GM21423 (cell line): ENCODE results near the gene RSBN1.
"Not testable (repeated sequence)": the region's sequence is repeated elsewhere in the genome, so short reads cannot be mapped to it uniquely, and the experiment has no call there.

Experiments used
- ATAC-seq: cut with Tn5 transposase; IDR thresholded peaks from one replicate; pipeline ENCODE4 v1.9.1; 2021; ENCODE audit warnings: mild to moderate bottlenecking, moderate library complexity; ENCODE audit not compliant: unreplicated experiment

Gene RSBN1

DNA sequence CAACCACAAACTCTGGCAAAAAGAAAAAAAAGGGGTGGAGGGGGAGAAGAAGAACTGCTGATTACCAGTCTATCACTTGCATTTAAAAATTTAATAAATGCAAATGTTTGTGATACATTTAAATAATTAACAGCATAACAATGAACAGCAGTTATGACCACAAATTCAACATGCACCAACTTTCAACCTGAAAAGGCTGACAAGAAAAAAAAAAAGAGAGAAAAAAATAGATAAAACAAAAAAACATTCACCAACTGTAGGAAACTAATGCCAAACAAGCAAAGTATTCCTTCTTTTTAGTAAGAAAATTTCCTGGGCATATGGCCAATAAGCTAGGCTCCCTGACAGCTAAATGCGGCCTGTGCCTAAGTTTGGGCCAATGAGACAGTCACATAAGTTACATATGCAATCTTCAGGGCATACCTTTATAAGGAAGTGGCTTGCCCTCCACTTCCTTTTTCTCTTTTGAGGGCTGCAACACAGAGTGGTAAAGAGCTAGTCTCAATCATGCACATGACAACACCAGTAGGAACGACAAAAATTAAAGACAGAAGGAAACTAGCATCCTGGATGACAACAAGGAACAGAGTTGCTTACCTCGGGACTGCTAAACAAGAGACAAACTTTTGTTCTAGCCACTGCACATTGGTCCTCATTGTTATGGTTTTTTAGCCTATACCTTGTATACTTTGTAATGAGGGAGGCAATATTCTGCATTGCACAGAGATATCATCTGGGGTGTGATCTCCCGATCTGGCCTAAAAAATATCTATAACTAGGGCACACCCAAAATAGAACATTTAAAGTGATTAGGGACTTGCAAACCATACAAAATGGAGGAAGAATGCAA, 28.8 kb downstream of the RSBN1 start:
- peak; percentile 86 for ATAC-seq

DNA sequence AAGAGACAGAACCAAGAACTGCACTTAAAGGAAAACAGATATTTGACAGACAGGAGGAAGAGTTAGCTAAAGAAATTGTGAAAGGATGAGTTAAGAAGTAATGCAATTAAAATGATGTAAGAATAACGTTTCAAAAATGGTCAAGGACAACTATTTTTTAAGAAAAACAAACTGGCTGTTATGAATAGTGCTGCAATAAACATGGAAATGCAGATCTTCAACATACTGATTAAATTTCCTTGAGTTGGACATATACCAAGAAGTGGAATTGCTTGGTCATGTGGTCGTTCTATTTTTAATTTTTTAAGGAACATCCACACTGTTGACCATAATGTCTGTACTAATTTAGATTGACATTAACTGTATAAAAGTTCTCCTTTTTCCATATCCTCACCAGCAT, 29.9 kb downstream of the RSBN1 start:
- no peak for ATAC-seq

DNA sequence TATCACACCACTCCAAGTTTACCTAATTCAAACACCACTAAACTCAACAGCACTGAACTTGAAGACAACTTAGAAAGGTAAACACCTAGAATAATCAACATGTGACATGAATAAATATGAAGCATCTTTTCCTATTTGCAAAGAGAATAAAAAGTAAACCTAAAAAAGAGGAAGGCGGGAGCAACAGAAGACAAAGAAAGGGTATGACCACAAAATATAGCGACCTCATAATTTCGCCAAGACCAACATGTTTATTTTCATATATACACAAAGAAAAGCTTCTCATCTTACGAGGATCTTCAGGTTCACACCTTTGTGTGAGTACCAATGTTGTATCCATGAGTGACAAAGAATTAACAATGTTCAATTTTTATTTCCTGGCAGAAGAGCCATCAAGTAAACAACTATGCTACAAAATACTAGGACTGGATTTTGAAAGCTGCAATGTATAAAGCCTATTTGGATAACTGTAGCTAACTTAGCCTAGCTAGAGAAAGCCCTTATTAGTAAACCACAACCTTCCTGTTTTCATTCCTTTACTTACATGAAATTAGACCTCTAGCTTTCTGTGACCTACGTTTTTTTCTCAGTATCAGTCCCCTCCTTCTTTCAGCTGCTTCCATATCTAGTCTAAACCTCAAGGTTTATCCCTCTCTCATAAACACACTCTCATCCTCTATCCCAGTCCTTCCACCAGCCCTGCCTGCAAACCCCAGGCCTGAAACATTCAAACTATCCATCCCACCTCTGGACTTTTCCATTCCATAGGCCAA, 31.7 kb downstream of the RSBN1 start:
- no peak for ATAC-seq

DNA sequence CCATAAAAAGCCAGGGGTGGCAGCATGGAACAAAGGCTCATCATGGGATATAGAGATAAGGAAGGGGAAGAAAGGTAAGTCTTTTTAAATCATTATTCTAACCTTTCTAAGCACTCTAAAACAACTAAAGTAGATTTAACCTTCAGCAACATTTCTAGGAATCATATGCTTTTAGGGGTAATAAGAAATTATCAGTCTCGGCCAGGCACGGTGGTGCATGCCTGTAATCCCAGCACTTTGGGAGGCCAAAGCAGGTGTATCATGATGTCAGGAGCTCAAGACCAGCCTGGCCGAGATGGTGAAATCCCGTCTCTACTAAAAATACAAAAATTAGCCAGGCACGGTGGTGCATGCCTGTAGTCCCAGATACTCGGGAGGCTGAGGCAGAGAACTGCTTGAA, 32.7 kb downstream of the RSBN1 start:
- ATAC-seq: no peak

DNA sequence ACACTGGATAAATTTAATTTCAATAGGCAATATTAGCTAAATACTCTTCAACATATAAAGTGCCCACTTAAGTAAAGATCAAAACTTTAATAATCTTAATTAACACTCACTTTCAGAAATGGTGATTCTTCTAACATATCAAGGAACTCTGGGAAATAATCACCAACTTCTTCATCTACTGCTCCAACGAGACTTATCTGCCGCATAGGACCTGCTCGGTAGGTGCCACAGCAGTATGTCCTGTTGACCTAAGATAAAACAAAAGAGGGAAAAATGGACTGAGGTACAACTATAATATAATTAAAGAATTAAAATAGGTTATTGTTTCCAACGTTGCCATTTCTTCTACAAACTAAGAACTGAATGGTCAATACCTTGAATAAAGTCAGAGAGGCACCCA, 34.7 kb downstream of the RSBN1 start:
- no peak for ATAC-seq

DNA sequence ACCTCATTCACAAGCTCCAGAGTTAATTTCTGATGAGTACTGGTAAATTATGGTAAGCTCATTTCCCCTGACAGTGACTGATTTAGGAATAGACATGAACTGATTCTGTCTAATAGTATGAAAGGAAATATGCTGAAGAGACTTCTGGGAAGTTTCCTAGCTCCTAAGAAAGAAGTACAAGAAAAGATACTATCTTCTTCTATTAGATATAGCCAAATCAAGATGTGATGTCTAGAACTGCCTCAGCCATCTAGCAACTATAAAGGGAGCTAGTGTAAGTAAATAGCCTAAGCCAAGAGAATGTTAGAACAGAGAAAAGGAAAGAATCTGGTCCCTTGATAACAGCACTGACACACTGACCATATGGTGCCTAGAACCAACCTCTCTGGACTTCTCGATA, 42.2 kb downstream of the RSBN1 start:
- ATAC-seq: no peak

DNA sequence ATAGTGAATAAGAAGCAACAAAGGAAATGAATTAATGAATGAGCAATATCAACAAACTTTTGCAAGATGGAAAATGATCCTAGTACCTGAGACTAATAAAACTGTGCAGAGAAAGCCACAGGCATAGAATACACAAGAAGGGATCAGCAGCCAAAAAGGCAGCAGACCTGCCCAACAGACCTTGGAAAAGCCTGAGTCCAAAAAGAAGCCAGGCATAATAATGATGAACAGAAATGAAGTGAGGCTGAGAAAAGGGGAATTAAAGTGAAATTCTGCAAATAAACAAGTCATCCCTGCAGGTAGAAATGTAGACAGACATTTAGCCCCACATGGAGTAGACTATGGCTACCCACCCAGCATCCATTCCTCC, 42.7 kb downstream of the RSBN1 start:
- no peak for ATAC-seq

DNA sequence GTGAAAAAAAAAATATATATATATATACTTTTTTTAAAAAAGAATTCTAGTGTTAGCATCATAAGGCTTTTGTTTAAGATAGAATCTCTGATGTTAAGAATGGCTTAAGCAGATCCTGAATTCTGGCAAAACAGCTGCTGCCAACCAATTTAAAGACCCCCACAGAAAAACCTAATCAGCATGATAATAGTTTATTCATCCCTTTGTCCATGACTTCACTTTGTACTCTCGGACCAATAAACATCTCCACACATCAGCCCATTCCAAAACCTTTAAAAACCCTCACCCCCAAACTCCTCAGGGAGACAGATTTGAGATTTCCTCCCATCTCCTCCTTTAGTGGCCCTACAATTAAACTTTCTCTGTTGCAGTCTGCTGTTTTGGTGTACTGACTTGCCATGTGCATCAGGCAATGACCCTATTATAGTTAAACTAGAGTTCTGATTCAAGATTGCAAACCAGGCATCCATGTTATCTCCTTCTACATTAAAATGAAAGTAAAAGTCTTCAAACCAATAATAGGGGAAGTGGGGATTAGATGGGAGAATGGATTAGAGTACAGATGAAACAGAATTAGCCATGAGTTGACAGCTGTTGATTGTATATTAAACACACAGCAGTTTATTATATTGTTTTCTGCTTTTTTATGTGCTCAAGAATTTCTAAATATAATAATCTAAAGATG, 43.2 kb downstream of the RSBN1 start:
- ATAC-seq: no peak

DNA sequence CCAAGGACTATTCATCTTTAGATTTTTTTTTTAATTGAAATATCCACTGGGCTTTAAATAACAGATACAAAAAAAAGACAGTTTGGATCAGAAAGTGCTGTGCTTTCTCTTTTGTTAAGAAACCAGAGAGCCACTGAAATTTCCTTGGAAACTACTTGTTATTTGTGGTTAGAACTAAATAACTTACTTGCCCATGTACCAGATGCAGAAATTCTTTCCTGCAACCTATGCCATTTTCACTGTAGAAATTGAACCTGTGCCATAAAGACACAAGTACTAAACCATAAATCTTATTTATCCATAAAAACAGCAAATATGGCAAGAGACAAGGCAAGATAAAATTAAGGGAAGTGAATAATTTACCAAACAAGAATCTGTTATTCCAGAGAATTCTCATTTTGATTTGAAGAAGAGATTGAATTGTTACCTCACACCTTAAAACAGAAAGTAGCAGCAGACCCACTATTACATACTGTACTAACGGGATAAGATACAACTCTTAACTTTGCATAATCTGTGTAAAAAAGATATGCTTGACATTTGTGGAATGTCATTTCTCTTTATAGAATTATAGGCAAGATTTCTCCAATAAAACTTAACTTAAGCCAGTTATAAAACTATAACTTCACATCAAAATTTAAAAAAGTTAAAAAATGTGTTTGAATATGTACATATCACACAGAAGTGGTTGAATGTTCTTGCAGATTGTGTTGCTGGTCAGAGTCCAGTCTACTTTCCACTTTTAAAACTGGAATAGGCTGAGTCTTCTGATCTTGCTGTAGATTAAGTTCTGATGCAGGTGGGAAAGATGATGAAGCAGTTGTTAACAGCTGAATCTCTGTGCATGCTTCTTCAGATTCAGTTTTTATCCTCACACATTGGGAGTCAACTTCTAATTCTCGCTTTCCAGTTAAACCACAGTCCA, 46.7 kb downstream of the RSBN1 start:
- ATAC-seq: no peak

DNA sequence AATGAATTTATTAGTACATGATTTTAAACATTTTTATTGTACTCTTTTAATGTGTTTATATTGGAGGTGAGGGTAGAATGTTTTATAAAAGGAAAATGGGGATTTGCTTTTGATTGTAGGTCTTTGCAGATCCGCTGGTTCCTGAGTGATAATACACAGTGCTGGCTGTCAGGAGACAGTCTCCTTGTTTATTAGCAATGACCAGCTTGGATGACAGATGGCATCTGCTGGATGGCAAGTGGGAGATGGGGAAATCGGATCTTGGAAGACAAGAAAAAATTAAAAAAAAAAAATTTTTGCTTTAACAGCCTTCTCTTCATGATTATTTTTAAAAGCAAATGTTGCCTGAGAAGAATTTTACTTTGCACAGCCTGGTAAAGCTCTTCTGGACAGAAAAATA, 48.6 kb downstream of the RSBN1 start:
- no peak for ATAC-seq

DNA sequence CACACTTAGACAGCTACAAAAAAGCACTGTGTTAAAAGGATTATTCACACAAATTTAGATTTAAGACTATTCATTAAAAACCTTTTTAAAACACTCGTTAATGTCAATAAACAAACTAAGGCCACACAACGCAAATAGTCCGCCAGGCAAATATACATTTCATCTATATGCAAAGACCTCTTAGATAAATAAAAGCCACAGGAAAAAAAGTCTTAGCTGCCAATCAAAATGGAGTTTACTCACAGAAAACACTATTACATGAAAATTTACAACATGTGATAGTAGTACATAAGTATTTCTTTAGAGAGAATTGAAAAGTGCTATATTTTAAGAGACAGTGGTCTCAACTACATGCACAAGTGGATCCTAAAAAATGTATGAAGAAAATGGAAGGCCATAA, 50.3 kb downstream of the RSBN1 start:
- no peak for ATAC-seq

DNA sequence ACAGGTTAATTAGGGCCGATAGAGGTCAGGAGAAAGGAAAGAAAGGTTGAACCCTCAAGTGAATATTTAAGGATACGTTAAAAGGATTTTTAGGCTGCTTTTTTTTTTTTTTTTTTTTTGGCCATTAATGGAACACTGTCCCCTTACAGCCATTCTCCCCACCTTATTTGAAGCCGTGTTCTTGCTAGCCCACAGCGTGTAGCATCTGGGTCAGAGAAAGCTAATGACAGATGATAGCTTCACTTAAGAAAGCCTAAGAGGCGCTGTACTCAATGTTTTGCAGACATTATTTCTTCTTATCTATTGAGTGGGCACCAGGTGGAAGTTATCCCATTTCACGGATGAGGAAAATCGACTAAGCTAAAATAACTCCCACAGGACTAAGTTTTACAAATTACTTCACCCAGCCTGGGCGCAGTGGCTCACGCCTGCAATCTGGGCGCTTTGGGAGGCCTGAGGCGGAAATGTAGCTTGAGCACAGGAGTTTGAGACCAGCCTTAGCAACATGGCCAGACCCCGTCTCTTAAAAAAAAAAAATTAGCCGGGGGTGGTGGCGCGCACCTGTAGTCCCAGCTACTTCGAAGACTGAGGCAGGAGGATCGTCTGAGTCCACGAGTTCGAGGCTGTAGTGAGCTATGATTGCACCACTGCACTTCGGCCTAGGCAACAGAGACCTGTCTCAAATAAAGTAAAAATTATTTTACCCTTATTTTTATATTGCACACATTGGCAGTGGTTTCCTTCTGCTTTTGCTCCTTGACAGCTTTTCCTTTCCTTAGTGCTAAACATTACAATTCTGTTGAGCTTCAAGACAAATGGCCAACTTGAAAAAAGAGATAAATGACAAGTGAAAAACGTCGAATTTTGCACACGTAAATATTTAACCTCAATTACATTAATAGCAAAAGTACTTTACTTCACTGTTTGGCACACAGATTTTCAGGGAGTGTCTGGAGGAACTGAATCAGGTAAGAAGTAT, 51.9 kb downstream of the RSBN1 start:
- no peak for ATAC-seq

DNA sequence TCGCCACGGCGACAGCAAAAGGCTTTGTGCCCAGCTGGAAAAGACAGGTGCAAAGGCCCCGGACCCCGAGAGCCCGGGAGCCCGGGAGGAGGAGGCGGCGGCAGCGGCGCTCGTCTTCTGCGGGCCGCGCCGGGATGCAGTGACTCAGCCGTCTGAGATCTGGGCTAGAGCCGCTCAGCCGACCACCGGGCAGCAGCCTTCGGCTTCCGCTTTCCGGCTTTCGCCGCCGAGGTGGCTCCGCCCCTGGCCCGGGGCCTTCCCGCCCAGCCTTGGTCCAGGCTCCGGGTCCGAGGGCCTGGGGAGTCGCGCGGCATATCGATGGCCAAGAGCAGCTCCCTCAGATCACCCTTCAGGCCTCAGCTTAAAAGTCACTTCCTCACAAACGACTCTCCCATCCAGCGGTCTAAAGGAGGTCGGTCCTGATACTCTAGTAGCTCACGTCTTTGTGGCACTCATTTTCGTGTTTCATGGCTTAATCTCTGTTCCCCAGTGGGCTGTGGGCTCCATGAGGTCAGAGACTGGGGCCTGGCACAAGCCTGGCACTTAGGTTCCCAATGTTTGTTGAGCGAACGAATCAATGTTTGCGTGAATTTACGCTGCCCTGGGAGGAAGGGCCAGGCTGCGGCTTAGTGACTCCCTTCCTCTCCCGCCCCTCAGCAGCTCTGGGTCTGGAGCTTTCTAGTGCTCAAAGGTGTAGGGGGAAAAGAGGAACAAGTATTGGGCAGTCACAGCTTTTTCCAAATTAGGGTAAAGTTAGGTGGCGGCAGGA, 52.8 kb downstream of the RSBN1 start, which contains the start of gene PHTF1:
TSS of gene PHTF1 (minus strand) at position 154 of the 769 bp plus-strand sequence. CDS start 783 bp downstream, outside the sequence.
- peak; percentile 83 for ATAC-seq

DNA sequence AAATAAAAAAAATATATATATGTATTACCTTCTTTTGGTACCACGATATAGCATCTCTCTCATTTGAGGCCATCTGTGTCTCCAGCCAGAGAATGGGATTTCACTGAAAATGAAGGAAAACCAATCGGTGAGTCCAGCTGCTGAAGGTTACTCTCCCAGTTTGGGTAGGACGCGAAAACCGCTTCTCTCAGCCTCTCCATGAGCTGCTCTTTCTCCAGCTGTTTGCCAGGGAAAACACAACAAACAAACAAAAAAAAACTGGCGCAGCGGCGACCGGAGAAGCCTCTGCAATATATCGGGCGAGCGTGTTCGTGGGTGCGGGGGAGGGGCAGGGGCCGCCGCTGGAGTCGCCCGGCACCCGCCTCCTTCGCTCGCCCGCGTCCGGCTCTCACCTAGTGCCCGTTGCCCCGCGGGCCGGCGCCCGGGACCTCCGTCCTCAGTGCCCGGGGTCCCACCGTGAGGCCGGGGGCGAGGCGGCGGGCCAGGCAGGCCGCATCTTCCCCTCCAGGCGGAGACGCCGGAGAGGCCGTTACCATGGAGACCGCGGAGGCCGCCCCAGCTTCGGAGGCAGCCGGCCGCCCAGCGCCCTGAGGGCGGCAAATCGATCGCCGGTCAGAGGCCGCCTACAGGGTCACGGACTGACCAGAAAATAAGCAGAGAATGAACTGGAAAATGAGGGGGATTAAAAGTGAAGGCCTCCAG, 53.5 kb downstream of the RSBN1 start:
- ATAC-seq: peak; percentile 60

DNA sequence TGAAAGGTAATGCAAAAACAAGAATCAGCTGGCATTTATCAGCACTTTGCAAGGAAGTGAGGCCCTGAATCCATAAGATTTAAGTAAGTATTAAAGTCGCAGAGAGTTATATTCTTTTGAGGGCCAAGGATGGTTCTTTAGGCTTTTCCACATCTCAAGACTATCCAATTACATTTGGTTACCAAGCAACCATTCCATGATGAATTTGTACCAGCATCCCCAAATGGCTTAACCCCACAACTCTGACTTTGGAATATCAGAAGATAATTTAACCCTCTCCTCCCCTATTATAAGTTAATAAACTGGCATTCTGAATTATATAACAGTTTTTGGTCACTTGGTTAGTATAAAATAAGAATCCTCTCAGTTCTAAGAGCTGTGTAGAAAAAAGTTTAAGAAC, 55.8 kb downstream of the RSBN1 start:
- ATAC-seq: no peak

DNA sequence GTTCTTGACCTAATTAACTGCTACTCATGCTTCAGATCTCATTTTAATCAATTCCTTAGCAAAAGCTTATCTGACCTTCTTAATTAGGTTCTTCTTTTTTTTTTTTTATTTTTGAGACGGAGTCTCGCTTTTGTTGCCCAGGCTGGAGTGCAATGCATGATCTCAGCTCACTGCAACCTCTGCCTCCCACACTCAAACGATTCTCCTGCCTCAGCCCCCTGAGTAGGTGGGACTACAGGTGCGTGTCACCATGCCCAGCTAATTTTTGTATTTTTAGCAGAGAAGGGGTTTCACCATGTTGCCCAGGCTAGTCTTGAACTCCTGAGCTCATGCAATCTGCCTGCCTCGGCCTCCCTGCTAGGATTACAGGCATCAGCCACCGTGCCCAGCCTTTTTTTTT, 58.9 kb downstream of the RSBN1 start:
- not testable (repeated sequence) for ATAC-seq

DNA sequence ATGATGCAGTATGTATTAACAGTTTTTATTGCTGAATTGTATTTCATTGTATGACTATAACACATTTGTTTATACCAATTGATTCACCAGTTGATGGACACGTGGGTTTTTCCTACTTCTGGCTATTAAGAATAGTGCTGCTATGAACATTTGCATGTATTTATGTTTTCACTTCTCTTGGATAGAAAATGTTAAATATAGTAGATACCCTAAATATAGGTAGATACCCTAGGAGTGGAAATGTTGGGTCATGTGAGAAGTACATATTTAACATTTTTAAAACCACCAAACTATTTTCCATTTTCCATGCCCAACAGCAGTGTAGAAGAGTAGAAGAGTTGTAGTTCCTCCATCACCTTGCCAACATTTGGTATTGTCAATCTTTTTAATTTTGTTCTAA, 60.8 kb downstream of the RSBN1 start:
- ATAC-seq: no peak

DNA sequence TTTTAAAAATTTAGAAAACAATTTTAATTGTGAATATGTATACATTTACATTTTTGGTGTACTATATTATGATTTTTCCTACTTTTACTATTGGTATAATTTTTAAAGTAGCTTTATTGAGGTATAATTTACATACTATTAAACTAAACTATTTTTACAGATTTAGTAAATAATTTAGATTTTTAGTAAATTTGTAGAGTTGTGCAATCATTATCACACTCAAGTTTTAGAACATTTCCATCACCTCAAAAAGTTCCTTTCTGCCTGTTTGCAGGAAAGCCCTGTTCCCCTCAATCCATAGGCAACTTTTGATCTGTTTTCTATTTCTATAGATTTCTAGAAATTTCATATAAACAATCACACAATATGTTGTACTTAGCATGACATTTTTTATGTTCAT, 61.2 kb downstream of the RSBN1 start:
- ATAC-seq: no peak
